SHP77 (cell line): Measurements from ENCODE around the gene TMEM176A.
A peak's percentile ranks its signal among the peaks of the same experiment; 100 is the strongest.
"Not testable (repeated sequence)": the region's sequence is repeated elsewhere in the genome, so short reads cannot be mapped to it uniquely, and the experiment has no call there.

Experiments
- DNase-seq, 2 experiments: peaks; one replicate each; lab custom pipeline; 2025; lab: John Stamatoyannopoulos, UW

TMEM176A gene, protein sequence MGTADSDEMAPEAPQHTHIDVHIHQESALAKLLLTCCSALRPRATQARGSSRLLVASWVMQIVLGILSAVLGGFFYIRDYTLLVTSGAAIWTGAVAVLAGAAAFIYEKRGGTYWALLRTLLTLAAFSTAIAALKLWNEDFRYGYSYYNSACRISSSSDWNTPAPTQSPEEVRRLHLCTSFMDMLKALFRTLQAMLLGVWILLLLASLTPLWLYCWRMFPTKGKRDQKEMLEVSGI

DNA sequence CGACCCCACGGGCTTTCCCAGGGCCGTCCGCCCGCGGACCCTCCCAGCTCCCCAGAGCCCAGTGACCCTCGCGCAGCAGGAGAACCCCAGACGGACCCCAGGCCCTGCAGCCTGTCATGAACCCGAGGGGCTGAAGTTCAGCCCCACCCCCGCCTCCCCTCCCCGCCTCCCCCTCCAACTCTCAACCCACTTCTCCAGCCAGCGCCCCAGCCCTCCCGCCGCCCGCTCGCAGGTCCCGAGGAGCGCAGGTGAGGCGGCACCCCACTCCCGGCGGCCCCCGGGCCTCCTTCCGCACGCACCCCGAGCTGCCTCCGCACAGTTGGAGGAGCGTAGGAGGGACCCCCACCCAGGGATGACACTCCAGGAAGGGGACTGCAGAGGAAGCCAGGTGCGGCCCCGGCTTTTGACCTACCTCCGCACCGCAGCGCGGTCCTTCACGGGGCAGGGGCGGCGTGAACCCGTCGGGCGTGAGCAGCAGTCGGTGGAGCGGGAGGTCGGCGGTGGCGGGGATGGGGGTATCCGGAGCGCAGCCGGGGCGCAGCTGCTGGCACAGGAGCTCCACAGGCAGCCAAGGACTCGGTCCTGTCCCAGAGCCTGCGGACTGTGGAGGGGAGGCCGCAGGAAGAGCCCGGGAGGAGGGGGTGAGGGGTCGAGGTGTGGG lies at the start of gene TMEM176A:
Gene TMEM176A (plus strand): TSS at position 189 of the 661 bp plus-strand sequence. CDS start 782 bp downstream, outside the sequence.
- DNase-seq, result no peak

DNA sequence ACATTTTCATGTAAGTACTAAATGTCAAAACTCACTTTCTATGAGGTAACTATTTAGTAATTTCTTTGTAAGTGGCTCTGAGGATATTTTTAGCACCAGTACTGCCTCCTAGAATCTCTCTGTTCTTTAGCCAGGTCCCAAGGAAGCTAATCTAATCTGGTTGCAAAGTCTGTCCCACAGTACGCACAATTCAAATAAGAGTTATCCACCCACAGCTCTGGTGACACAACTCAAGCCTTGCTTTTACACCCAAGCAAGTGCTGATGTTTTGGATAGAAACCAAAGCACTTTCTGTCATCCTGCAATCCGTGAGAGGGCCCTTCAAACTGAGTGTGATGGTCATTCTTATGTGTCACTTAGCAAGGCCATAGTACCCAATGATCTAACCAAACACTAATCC lies 48.9 kb upstream of the TMEM176A start:
- DNase-seq, result no peak

DNA sequence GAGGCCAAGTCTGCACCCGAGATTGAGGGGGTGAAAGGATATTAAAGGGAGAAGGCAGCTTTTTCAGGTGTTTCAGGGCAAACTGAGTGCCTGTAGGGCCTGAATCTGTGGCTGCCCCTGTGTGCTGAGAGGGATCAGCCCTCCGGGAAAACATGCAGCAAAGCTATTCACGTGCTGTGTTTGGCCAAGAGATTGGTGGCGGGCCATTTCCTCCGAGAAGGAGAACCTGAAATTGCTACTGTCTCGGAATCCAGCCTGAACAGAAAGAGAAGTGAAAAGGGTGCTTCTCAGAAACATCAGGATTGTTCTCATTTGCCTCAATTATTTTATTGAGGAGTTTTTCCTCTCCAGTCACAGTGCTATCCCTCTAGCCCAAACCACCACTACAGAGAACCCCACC lies 47.3 kb upstream of the TMEM176A start:
- DNase-seq, result no peak

DNA sequence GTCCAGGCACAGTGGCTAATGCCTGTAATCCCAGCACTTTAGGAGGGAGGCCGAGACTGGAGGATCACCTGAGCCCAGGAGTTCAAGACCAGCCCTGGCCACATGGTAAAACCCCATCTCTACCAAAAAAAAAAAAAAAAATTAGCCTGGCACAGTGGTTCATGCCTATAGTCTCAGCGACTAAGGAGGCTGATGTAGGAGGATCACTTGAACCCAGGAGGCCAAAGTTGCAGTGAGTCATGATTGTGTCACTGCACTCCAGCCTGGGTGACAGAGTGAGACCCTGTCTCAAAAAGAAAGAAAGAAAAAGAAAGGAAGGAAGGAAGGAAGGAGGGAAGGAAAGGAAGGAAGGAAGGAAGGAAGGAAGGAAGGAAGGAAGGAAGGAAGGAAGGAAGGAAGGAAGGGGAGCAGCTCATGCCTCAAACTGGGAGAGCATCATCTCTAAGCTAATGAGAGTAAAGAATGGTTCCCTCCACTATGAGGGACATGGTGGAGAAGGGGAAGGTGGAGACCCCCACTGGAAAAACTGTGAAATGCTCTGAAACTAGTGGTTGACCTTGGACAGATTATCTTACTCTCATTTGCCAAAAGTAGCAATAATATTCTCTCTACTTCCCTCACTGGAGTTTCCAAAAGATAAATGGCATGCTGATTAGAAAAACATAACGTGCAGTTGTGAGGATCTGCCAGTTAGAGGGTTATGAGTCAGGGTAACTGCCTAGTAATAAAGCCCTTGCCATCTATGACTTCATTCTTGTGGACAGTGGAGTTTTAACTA lies 46.6 kb upstream of the TMEM176A start:
- no peak for DNase-seq

DNA sequence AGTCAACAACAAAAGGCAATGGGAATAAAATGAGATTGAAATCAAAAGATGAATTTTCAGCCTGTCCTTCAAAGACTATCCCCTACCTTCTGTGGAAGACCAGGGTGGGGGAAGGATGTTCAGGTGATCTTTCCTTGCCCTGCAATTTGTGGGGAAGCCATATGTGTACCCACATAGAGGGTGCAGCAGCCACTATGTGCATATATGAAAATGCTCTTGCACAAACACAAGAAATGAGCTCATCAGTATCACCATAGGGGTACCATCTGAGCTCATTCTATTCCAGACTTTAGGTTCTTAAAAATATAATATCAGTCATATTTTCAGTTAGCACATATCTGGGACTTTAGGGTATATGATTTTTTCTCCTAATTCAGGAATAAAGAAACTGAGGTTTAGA lies 45.6 kb upstream of the TMEM176A start:
- no peak for DNase-seq

DNA sequence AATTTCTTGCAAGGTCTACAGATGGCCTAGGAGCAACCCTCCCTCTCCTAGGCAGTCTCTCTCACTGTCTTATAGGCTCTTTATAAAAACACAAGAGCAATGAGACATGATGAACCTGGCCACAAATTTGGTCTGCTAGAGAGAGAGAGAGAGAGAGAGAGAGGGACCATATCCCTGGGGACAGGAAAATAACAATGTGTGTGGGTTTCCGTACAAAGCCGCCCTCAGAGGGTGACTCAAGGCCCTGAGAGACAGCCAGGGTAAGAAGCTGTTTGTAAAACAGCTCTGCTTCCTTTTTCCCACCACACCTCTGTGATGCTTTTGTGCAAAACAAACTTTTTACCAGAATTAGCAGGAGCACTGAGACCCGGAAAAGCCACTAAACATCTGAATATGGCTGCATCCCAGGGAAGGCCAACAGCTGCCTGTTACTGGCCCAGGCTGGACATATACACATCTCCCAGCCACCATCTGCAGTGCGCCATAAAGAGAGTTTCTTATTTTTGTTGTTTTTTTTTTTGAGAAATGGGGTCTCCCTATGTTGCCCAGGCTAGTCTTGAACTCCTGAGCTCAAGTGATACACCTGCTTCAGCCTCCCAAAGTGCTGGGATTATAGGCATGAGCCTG lies 45.0 kb upstream of the TMEM176A start:
- no peak for DNase-seq

DNA sequence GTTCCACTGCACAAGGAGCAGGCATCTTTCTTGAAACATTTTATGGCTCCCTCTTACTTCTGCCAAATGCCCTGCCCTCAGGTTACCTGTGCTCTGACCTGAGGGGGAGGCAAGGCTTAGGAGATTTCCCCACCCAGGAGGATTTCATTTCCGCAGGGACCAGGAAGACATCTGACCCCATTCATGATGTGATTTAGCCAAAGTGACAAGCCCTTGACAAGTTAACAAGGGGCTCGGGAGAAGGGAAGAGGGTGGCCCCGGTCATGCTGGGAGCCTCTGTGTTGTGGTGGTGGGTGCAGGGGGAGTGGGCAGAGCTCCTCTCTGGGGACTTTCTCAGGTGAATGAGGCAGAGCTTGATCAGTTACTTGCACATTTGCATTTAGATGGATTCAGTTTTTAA lies 44.4 kb upstream of the TMEM176A start:
- no peak for DNase-seq

DNA sequence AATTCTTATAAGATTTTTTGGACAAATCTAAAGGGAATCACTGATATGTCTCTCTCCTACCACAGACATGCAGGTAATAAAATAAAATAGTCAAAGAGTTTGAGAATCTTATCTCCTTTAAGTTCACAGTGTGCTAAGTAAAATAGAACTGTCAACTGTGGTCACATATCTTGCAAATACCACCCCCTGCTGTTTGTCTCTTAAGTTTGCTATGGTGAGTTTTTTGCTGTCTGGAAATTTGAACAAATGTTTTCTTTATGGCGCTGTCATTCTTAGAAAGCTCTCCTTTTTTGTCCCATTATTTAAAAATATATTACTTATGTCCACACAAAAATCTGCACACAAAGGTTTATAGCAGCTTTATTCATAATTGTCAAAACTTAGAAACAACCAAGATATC lies 43.7 kb upstream of the TMEM176A start:
- DNase-seq, result peak in 1 of 2 experiments; percentile 12

DNA sequence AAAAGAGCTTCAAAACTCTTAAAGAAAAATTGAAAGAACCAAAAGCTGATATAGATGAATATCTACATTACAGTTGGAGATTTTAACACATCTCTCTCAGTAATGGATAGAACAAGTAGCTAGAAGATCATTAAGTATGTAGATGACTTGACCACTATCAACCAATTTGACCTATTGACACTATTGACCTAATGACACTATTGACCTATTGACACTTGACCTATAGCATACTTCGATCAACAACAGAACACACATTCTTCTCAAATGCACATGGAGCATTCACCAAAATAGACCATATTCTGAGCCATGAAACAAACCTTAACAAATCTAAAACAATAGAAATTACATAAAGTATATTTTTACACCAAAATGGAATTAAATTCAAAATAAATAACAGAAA lies 41.1 kb upstream of the TMEM176A start:
- DNase-seq, result no peak

DNA sequence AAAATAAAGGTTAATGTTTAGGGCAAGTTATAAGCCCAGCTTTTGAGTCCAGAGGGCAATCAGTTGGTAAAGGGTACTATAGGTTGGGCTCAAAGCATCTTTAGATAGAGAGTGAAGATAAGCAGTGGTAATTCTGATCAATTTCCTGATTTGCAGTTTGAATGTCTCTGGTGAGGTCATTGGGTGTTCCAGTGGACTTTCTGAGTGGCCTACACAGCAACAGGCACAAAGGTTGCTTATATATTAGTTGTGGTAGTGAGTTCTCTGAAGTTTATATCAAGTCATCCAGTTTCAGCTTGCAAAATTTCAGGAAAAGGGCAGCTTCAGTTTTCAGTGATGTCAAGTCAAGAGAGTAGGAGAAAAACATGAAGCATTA lies 34.2 kb upstream of the TMEM176A start:
- DNase-seq, result no peak

DNA sequence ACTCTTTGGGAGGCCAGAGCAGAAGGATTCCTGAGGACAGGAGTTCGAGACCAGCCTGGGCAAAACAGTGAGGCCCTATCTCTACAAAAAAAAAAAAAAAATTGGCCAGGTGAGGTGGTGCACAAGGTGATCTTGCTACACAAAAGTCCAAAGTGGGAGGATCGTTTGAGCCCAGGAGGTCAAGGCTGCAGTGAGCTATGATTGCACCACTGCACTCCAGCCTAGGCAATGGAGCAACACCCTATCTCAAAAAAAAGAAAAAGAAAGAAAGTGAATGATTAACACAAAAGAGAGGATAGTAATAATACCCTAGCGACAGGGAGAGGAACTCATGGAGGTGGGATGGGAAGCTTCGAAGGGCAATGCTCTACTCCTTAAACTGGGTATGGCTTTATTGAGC lies 30.8 kb upstream of the TMEM176A start:
- no peak for DNase-seq

DNA sequence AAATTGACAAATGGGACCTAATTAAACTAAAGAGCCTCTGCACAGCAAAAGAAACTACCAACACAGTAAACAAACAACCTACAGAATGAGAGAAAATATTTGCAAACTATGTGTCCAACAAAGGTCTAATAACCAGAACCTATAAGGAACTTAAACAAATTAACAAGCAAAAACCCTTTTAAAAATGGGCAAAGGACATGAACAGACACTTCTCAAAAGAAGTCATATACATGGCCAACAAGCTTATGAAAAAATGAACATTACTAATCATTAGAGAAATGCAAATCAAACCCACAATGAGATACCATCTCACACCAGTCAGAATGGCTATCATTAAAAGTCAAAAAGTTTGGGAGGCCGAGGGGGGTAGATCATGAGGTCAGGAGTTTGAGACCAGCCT lies 26.4 kb upstream of the TMEM176A start:
- DNase-seq, result not testable (repeated sequence)

DNA sequence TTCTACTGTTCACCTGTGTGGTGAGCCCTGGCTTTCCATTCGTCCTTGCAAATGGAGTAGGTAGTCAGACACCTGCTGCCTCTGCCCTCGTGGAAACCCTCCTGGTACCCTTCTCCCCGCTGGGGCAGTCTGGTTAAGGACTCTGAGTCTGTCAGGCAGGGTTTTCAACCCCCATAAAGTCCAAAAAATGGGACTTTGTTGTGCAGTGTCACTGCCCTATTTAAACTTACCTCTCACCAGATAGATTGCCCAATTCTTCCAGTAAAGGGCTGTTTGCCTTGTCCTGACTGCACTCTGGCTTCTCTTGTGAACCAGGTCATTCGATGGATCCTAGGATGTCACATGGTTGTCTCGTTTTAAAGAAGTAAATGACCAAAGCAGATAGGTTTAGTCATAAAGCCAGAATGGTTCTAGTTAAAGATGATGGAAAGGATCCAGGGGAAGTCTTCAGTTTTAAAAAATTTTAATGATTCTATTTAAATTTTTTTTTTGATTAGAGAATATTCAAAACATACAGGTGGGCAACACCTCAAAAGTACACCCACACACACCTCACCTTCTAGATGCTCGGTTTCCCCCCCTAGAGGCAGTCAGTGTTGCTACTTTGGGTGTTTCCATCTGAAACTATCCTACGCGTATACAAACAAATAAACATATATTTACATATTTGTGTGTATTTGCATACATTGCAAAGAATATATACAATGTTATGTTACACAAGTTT lies 22.4 kb upstream of the TMEM176A start:
- DNase-seq, result no peak

DNA sequence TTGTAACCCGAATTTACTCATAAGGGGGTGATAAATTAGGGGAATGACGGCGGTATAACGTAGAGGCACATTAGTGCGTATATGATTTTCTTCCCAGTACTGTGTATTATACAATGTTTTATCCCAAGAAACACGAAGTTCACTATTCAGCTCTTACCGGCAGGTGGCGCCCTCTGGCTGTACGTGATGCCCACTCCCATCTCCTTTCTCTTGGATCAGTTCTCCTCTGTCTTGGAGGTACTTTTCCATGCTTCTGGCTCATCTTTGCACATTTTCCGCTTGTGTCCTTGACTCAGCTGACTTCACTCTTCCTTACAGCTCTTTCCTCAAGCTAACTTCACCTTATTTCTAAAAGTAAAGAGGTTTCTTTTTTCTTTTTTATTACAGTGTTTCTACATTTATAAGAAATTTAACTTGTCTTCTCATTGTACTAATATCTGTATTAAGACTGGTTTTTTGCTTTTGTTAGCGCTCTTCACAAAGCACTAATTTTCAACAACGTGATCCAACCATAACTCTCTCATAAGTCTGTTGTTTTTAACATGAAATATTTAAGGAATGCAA lies 21.7 kb upstream of the TMEM176A start:
- DNase-seq, result peak; percentile 41 to 65

DNA sequence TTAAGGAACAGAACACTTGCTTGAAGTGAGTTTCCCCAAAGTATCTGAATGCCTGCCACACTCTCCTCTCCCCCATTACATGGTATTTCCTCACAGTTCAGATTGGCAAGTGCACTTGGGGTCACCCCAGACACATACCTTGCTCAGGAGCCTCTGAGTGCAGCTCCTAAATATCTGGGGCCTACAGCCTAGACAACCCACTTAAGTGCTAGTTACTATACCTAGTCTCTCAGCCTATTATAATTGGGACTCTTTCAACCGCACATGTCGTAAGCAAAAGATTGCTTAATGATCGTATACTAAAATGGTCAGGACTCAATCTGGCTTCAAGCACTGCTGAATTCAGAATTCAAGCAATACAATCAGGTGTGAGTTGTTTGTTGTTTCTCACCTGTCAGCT lies 20.3 kb upstream of the TMEM176A start:
- no peak for DNase-seq

DNA sequence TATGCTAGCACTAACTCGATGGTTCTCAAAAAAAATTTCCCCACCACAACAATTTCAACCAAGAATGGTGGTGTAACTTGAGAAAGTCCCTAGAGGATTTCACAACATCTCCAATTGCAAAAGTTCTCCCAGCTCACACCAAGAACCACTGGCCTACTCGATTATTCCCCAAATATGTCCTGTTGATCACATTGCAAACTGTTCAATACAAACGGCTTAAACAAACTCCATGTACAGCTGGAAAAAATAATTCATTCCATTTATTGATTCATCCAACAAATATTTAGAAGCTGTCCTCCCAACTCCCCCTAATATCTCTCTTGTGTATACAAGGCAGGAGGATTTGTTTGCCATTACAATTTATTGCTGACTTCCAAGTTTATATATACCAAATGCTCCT lies 19.5 kb upstream of the TMEM176A start:
- no peak for DNase-seq

DNA sequence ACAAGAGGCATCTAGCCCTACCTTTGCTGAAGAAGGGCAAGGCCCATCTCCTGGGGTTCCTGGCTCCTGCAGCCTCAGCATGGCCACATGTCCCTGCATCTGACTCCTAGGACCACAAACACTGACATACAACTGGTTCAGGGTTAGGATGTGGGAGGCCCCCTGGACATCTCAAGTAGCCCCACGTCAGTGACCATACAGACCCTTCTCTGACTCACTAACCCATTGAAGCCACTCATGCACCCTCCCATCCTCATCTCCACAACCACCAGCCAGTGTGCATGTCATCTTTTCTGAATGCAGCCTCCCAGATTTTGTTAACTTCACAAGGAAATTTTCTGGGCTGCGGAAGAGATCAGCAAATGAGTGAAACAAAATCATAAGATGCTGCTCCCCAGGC lies 18.6 kb upstream of the TMEM176A start:
- DNase-seq, result no peak

DNA sequence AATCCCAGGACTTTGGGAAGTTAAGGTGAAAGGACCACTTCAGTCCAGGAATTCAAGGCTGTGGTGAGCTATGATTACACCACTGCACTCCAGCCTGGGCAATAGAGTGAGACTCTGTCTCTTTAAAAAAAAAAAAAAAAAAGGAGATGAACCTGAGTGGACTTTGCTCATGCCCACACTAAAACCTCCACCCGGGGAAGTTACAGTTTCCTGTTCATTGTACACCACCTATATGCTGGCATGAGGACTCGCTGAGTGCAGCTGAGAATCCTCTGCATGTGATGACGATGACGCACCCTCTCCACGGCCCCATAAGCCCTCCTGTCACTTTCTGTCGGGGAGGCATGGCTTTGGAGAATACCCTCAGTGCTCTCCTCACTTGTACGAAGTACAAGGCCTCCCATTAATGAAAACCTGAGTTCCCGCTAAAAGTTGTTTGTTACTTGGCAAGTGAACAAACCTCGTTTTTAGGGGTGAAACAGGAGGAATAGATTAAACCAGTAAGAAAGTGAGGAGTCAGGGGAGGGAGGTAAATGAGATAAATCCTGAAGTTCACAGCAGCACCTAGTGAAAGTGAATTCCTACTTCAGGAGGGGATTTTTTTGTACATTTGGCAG lies 16.3 kb upstream of the TMEM176A start:
- DNase-seq, result no peak

DNA sequence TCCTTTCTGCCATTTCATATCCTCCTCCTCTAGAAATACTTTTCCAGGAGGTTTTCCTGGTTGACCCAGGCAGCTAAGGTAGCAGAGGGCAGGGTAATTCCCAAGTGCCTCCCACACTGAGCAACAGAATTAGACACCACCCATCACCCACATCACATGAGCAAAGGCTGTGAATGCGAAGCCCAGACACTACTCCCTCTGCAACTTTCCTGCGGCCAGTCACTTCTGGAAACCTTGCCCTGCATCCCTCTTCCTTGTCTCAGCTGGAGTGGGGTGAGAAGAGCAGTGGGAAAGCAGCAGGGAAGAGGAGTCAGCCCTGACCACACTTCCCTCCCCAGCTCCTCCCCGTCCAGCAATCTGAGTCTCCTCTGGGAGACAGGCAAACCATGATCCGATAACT lies 15.6 kb upstream of the TMEM176A start:
- DNase-seq, result no peak

DNA sequence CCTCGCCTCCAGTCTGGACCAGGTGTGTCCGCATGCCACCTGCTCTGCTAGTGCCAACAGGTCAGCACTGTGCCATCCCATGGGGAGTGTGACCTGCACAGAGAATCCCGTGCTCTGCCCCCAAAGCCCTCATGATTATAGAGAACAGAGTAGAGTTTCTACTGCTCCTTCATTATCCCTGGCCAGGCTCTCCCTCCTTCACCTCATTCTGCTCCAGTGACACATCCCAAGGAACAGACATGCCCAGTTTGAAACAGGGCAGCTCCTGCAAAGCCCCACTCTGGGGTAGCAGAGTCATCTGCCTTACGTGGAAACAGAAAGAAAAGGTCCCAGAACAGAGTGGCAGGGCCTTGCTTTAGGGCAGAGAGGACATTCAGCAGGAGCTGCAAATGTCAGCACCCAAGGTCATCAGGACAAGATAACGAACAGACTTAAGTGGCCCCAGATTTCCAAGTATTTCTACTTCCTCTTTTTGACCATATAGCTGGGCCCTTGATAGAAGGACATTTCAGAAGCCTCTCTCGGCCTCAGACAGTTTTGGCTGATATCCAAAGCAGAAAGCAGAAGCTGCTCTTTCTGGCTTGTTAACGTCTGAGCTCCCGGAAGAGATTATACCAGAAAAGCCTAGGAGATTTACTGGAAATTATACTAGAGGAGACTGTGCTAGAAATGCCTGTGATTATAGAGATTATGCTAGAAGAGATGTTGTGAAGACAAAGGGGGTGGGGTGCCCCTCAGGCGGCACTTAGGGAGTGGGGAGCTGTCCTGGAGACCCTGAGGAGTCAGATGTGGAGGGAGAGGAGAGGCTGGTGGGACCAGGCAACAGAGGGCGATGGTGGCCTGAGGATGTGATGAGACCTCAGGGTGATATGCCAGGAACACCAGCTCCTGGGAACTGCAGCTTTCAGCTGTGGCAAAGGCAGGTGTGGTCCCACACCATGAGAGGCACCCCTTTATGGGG lies 13.0 kb upstream of the TMEM176A start:
- peak in 1 of 2 experiments; percentile 14 for DNase-seq
